ENCODE results near the gene ST6GAL1.
"Not testable (repeated sequence)": the region's sequence is repeated elsewhere in the genome, so short reads cannot be mapped to it uniquely, and the experiment has no call there.

The ST6GAL1 gene

GRCh38 chr3:186930143-186930640 lies at the start of gene ST6GAL1:
Gene ST6GAL1, plus strand, starts transcription at chr3:186930526. Its CDS starts 112,178 bp downstream, at chr3:187042704.
- no peak for DNase-seq (ENCODE audit: low spot score)

GRCh38 chr3:186882150-186882524 lies 48.2 kb upstream of the ST6GAL1 start:
- DNase-seq (ENCODE audit: low spot score): no peak

GRCh38 chr3:186882881-186883685 lies 47.2 kb upstream of the ST6GAL1 start:
- DNase-seq (ENCODE audit: low spot score): peak; percentile 24

- no peak for DNase-seq (ENCODE audit: low spot score)
Observed at GRCh38 chr3:186883686-186884058, 46.7 kb upstream of the ST6GAL1 start.

- DNase-seq (ENCODE audit: low spot score): not testable (repeated sequence)
Observed at GRCh38 chr3:186884868-186885267, 45.5 kb upstream of the ST6GAL1 start.

- DNase-seq (ENCODE audit: low spot score): no peak
Observed at GRCh38 chr3:186886202-186886981, 43.9 kb upstream of the ST6GAL1 start.

- not testable (repeated sequence) for DNase-seq (ENCODE audit: low spot score)
Observed at GRCh38 chr3:186887507-186887938, 42.8 kb upstream of the ST6GAL1 start.

GRCh38 chr3:186888569-186888968 lies 41.8 kb upstream of the ST6GAL1 start:
- no peak for DNase-seq (ENCODE audit: low spot score)

GRCh38 chr3:186889698-186890097 lies 40.6 kb upstream of the ST6GAL1 start:
- DNase-seq (ENCODE audit: low spot score): not testable (repeated sequence)

GRCh38 chr3:186890911-186891310 lies 39.4 kb upstream of the ST6GAL1 start:
- DNase-seq (ENCODE audit: low spot score): no peak

GRCh38 chr3:186893071-186893470 lies 37.3 kb upstream of the ST6GAL1 start:
- DNase-seq (ENCODE audit: low spot score): not testable (repeated sequence)

GRCh38 chr3:186895406-186895805 lies 34.9 kb upstream of the ST6GAL1 start:
- DNase-seq (ENCODE audit: low spot score): no peak

GRCh38 chr3:186896006-186896405 lies 34.3 kb upstream of the ST6GAL1 start:
- DNase-seq (ENCODE audit: low spot score): no peak

- no peak for DNase-seq (ENCODE audit: low spot score)
Observed at GRCh38 chr3:186896875-186897274, 33.5 kb upstream of the ST6GAL1 start.

GRCh38 chr3:186901135-186901734 lies 29.1 kb upstream of the ST6GAL1 start:
- no peak for DNase-seq (ENCODE audit: low spot score)

- DNase-seq (ENCODE audit: low spot score): no peak
Observed at GRCh38 chr3:186902154-186902553, 28.2 kb upstream of the ST6GAL1 start.

GRCh38 chr3:186902713-186903112 lies 27.6 kb upstream of the ST6GAL1 start:
- no peak for DNase-seq (ENCODE audit: low spot score)

- not testable (repeated sequence) for DNase-seq (ENCODE audit: low spot score)
Observed at GRCh38 chr3:186903676-186904075, 26.6 kb upstream of the ST6GAL1 start.

- not testable (repeated sequence) for DNase-seq (ENCODE audit: low spot score)
Observed at GRCh38 chr3:186907075-186907474, 23.3 kb upstream of the ST6GAL1 start.

GRCh38 chr3:186909078-186909853 lies 21.1 kb upstream of the ST6GAL1 start:
- DNase-seq (ENCODE audit: low spot score): no peak
